Natural killer cell (primary cell): Measurements from ENCODE around the gene FBXL15. TPM values are rescaled to one million over a fixed set of nuclear protein-coding genes. Genes with fewer than 3 reads are reported as not detected.

Experiments used
- ATAC-seq, 3 donors: fragments of 150-1000 bp in 2 of 3; fragments of 200-7000 bp in 1 of 3; cut with Tn5 transposase; 1 replicate in 1 of 3; 2 replicates in 2 of 3; pipeline ENCODE4 v1.10.0; 2021; ENCODE audit warnings: mild to moderate bottlenecking in 2 of 3, moderate library complexity in 2 of 3
- DNase-seq, 2 donors: peaks; one replicate each; pipeline versions ENCODE4 v3.0.0 to v3.0.0-alpha.2; 2013 to 2021; ENCODE audit warnings: mixed read lengths in 1 of 2
- H3K27ac ChIP-seq: one replicate; pipeline ENCODE4 v1.5.1; 2013; ENCODE audit warnings: mild to moderate bottlenecking, low read length
- H3K27me3 ChIP-seq: one replicate; pipeline ENCODE4 v1.6.1; 2013; ENCODE audit warnings: low read length; ENCODE audit not compliant: control insufficient read depth, insufficient read depth
- H3K36me3 ChIP-seq: one replicate; pipeline ENCODE4 v1.6.1; 2013; ENCODE audit warnings: low read length; ENCODE audit not compliant: control insufficient read depth, insufficient read depth
- H3K4me1 ChIP-seq: one replicate; pipeline ENCODE4 v1.6.1; 2013; ENCODE audit warnings: low read length; ENCODE audit not compliant: control insufficient read depth, insufficient read depth
- H3K4me3 ChIP-seq: one replicate; pipeline ENCODE4 v1.5.1; 2013; ENCODE audit warnings: low read length
- H3K9me3 ChIP-seq: one replicate; pipeline ENCODE4 v1.6.1; 2013; ENCODE audit warnings: low read length; ENCODE audit not compliant: control insufficient read depth, insufficient read depth
- H3K27ac Mint-ChIP-seq, 2 donors: one replicate each; pipeline ENCODE4 v1.8.0; 2022; ENCODE audit warnings: mild to moderate bottlenecking in 2 of 2, mixed read lengths in 2 of 2, moderate library complexity in 1 of 2
- H3K27me3 Mint-ChIP-seq, 2 donors: one replicate each; pipeline ENCODE4 v1.8.0; 2022; ENCODE audit warnings: low read depth in 2 of 2, mixed read lengths in 2 of 2
- H3K36me3 Mint-ChIP-seq: one replicate; pipeline ENCODE4 v1.8.0; 2022; ENCODE audit warnings: mixed read lengths
- H3K4me1 Mint-ChIP-seq, 2 donors: one replicate each; pipeline ENCODE4 v1.8.0; 2022; ENCODE audit warnings: mixed read lengths in 2 of 2
- H3K4me3 Mint-ChIP-seq: one replicate; pipeline ENCODE4 v1.8.0; 2022; ENCODE audit warnings: mild to moderate bottlenecking, moderate library complexity, mixed read lengths
- H3K9me3 Mint-ChIP-seq, 2 donors: one replicate each; pipeline ENCODE4 v1.8.0; 2022; ENCODE audit warnings: mixed read lengths in 2 of 2
- WGBS: methylation state at CpG from one replicate; pipeline ENCODE4 v1.1.7; 2013; ENCODE audit warnings: missing lambda C conversion rate; ENCODE audit not compliant: insufficient coverage; 5-methylcytosine and 5-hydroxymethylcytosine counted together
- intact Hi-C: fragments of 100-400 bp; cut with micrococcal nuclease; formaldehyde crosslinking; loops from one replicate; pipeline ENCODE4 v1.14.2; 2022
- total RNA-seq, 4 donors: library from RNA; stranded (reverse); fragments of 120-200 nt in 1 of 4; gene quantifications; one replicate each; pipeline versions ENCODE4 v1.2.3 to v1.2.4, GENCODE V29; 2013 to 2022
- TF ChIP-seq, protein P1 (sequence below): fragments of 200-600 bp; IDR thresholded peaks from one replicate; pipeline ENCODE4 v1.8.0; 2022; ENCODE audit warnings: antibody characterized with exemption

The FBXL15 gene
- total RNA-seq, 3 donors from 2014 or later (not counting 1 experiment from before 2014, with no cell fraction given): 15.2 to 17.4 (median 15.5) TPM

DNA sequence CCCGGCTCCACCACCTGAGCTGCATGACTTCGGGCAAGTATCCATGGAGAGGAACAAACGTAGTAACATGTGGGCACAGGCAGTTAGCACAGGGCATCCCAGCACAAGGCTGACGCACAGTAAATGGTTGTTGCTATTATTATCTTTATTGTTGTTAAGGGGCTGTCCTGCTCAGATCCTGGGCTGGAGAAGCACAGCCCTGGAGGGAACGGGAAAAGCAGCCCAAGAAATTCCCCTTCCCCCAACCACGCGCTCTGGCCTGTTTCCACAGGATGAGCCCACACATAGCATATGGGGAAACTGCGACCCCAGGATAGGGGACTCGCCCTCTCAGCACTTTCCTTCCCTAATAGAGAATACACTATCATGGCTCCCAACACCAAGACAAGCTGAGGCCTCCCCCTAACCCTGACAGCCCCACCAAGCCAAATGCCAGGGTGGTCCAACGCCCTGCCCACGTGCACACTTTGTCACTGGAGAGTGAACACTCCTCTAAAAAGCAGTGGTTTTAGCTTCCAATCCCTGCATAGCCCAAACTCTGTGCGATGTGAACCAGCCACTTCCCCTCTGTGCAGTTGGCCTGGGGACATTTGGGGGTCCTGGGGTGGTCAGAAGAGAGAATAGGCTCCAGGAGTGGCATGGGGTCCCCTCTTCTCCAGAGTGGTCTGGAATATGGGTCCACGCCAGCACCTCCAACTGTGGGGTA, 13.1 kb upstream of the FBXL15 start:
- Histone ChIP-seq H3K27ac (no peak overlapping the region), H3K4me1 (peaks cover 20% of the 10 kb centered on the region), H3K9me3 (no peaks in the 10 kb centered on the region), H3K27me3 (peaks cover 34% of the 10 kb centered on the region), H3K36me3 (peaks cover under 1% of the 10 kb centered on the region), H3K4me3 (no peak overlapping the region)
- peak in 1 of 2 donors; percentile 39 for DNase-seq
- ATAC-seq: peak in 1 of 3 donors; percentile 0
- peak overlapping the region; percentile 31 to 63 for H3K27ac Mint-ChIP-seq
- H3K9me3 Mint-ChIP-seq: no peaks in the 10 kb centered on the region
- peaks cover 35 to 39% of the 10 kb centered on the region in 2 donors for H3K27me3 Mint-ChIP-seq
- H3K4me3 Mint-ChIP-seq: peak overlapping the region; percentile 75
- TF ChIP-seq, protein P1, sequence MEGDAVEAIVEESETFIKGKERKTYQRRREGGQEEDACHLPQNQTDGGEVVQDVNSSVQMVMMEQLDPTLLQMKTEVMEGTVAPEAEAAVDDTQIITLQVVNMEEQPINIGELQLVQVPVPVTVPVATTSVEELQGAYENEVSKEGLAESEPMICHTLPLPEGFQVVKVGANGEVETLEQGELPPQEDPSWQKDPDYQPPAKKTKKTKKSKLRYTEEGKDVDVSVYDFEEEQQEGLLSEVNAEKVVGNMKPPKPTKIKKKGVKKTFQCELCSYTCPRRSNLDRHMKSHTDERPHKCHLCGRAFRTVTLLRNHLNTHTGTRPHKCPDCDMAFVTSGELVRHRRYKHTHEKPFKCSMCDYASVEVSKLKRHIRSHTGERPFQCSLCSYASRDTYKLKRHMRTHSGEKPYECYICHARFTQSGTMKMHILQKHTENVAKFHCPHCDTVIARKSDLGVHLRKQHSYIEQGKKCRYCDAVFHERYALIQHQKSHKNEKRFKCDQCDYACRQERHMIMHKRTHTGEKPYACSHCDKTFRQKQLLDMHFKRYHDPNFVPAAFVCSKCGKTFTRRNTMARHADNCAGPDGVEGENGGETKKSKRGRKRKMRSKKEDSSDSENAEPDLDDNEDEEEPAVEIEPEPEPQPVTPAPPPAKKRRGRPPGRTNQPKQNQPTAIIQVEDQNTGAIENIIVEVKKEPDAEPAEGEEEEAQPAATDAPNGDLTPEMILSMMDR: no peak
- intact Hi-C loops: no loop called here
- H3K4me1 Mint-ChIP-seq: peaks cover 9 to 15% of the 10 kb centered on the region in 2 donors
- H3K36me3 Mint-ChIP-seq: no peaks in the 10 kb centered on the region
- 92% methylated on average over 13 of the region's 13 CpGs for WGBS

- peaks cover 34% of the 10 kb centered on the region for H3K27me3 ChIP-seq
- no peaks in the 10 kb centered on the region for H3K36me3 ChIP-seq
- Mint-ChIP-seq H3K27ac (peak overlapping the region; percentile 31 to 63), H3K4me1 (peaks cover 9 to 15% of the 10 kb centered on the region in 2 donors), H3K36me3 (no peaks in the 10 kb centered on the region), H3K4me3 (peak overlapping the region; percentile 75), H3K9me3 (no peaks in the 10 kb centered on the region), H3K27me3 (peaks cover 37 to 43% of the 10 kb centered on the region in 2 donors)
- H3K4me1 ChIP-seq: peaks cover 20% of the 10 kb centered on the region
- peak in 1 of 3 donors; percentile 3 for ATAC-seq
- H3K27ac ChIP-seq: no peak overlapping the region
- peak in 1 of 2 donors; percentile 65 for DNase-seq
- TF ChIP-seq, protein P1: no peak
- no peak overlapping the region for H3K4me3 ChIP-seq
- H3K9me3 ChIP-seq: no peaks in the 10 kb centered on the region
- 76% methylated on average over 14 of the region's 14 CpGs for WGBS
- intact Hi-C loops: no loop called here
Observed at GRCh38 chr10:102408131-102408727, 12.4 kb upstream of the FBXL15 start.

GRCh38 chr10:102408728-102409603, 11.7 kb upstream of the FBXL15 start:
- under 1% methylated on average over 103 of the region's 103 CpGs for WGBS
- intact Hi-C loops: no loop called here
- Histone ChIP-seq H3K4me3 (no peak overlapping the region), H3K27ac (no peak overlapping the region), H3K9me3 (no peaks in the 10 kb centered on the region), H3K4me1 (peaks cover 20% of the 10 kb centered on the region), H3K27me3 (peaks cover 34% of the 10 kb centered on the region), H3K36me3 (no peaks in the 10 kb centered on the region)
- TF ChIP-seq, protein P1: no peak
- H3K9me3 Mint-ChIP-seq: no peaks in the 10 kb centered on the region
- peaks cover 9 to 15% of the 10 kb centered on the region in 2 donors for H3K4me1 Mint-ChIP-seq
- H3K27ac Mint-ChIP-seq: peak overlapping the region in 1 of 2 donors; percentile 13
- DNase-seq (peak in 1 of 2 donors; percentile 83), ATAC-seq (peak; percentile 50 to 57 (median 51))
- H3K36me3 Mint-ChIP-seq: no peaks in the 10 kb centered on the region
- H3K27me3 Mint-ChIP-seq: peaks cover 37 to 43% of the 10 kb centered on the region in 2 donors
- H3K4me3 Mint-ChIP-seq: peak overlapping the region; percentile 78
